A549 (cell line): ENCODE data around the gene NECTIN4. TPM values are rescaled to one million over a fixed set of nuclear protein-coding genes. Genes with fewer than 3 reads are reported as not detected.

Experiments
- ATAC-seq, 2 experiments: fragments of 200-7000 bp in 1 of 2; fragments of >200 bp in 1 of 2; cut with Nextera tagmentation in 1 of 2; cut with Tn5 transposase in 1 of 2; 3 replicates each; pipeline versions ENCODE4 v1.8.0 to v1.9.1; 2018 to 2020; ENCODE audit warnings: mild to moderate bottlenecking in 1 of 2, moderate library complexity in 1 of 2
- CTCF ChIA-PET: fragments of 300-600 bp; sonication (Branson Sonifier 250); formaldehyde crosslinking; extraction: SDS; loops from one replicate; lab custom pipeline; 2021; ENCODE audit warnings: antibody characterized with exemption, inconsistent platforms; lab: Yijun Ruan, JAX
- POLR2A ChIA-PET: fragments of 350-600 bp; formaldehyde crosslinking; extraction: SDS; loops from one replicate; lab custom pipeline; 2021; ENCODE audit warnings: antibody characterized with exemption, inconsistent platforms; lab: Yijun Ruan, JAX
- DNase-seq, 2 experiments: peaks; one replicate each; pipeline versions ENCODE4 v3.0.0 to v3.0.0-alpha.2; 2011 to 2016; ENCODE audit warnings: low read depth in 1 of 2, low spot score in 1 of 2
- FAIRE-seq: peaks from 2 replicates; lab custom pipeline; 2011; peaks lifted over from hg19 to GRCh38; lab: Jason Lieb, UNC
- H3K27ac ChIP-seq, 2 experiments: fragments of >200 bp; sonication (Bioruptor Twin); formaldehyde crosslinking; 3 replicates each; pipeline ENCODE4 v1.5.1; 2016 to 2017
- H3K4me1 ChIP-seq: fragments of >200 bp; sonication (Bioruptor Twin); formaldehyde crosslinking; 3 replicates; pipeline ENCODE4 v1.6.1; 2016
- H3K4me2 ChIP-seq: fragments of >200 bp; sonication (Bioruptor Twin); formaldehyde crosslinking; 3 replicates; pipeline ENCODE4 v1.6.1; 2016
- H3K4me3 ChIP-seq: fragments of >200 bp; sonication (Bioruptor Twin); formaldehyde crosslinking; 3 replicates; pipeline ENCODE4 v1.5.1; 2016
- H3K9me3 ChIP-seq: fragments of >200 bp; sonication (Bioruptor Twin); formaldehyde crosslinking; 3 replicates; pipeline ENCODE4 v1.6.1; 2016
- CBX2 ChIP-seq: fragments of 200-600 bp; sonication (generic); IDR thresholded peaks from 2 replicates; pipeline ENCODE4 v1.6.1; 2016; ENCODE audit warnings: low read depth, mild to moderate bottlenecking, borderline replicate concordance
- CBX8 ChIP-seq: fragments of 200-600 bp; sonication (generic); IDR thresholded peaks from 2 replicates; pipeline ENCODE4 v1.6.1; 2016
- CTCF ChIP-seq: fragments of >200 bp; sonication (Bioruptor Twin); formaldehyde crosslinking; IDR thresholded peaks from 3 replicates; pipeline ENCODE4 v1.5.1; 2016
- EHF ChIP-seq: fragments of 250-450 bp; sonication (Bioruptor Pico); IDR thresholded peaks from 2 replicates; pipeline ENCODE4 v1.5.0; 2020; ENCODE audit warnings: mild to moderate bottlenecking
- EHMT2 ChIP-seq: fragments of 200-600 bp; sonication (generic); IDR thresholded peaks from 2 replicates; pipeline ENCODE4 v1.6.1; 2016; ENCODE audit warnings: antibody characterized with exemption, low read depth, mild to moderate bottlenecking, moderate library complexity
- ELK1 ChIP-seq: fragments of 150-350 bp; IDR thresholded peaks from 2 replicates; pipeline ENCODE4 v1.6.1; 2014; ENCODE audit warnings: low read depth, mild to moderate bottlenecking, low read length
- FOSB ChIP-seq: fragments of 250-450 bp; sonication (Bioruptor Pico); IDR thresholded peaks from 2 replicates; pipeline ENCODE4 v1.5.0; 2020; ENCODE audit warnings: mild to moderate bottlenecking, moderate library complexity
- GATA3 ChIP-seq: IDR thresholded peaks from 2 replicates; pipeline ENCODE4 v1.6.1; 2012; ENCODE audit warnings: borderline replicate concordance
- HDAC2 ChIP-seq: fragments of 200-600 bp; sonication (generic); IDR thresholded peaks from 2 replicates; pipeline ENCODE4 v1.6.1; 2016
- HES2 ChIP-seq: fragments of >200 bp; sonication (Bioruptor Twin); formaldehyde crosslinking; IDR thresholded peaks from 2 replicates; pipeline ENCODE4 v1.6.1; 2016
- HOXA7 ChIP-seq: fragments of 250-450 bp; sonication (Bioruptor Pico); IDR thresholded peaks from 2 replicates; pipeline ENCODE4 v1.5.0; 2020; ENCODE audit warnings: mild to moderate bottlenecking, moderate library complexity
- KDM1A ChIP-seq: fragments of 200-600 bp; sonication (generic); IDR thresholded peaks from 2 replicates; pipeline ENCODE4 v1.6.1; 2016; ENCODE audit warnings: low read depth, mild to moderate bottlenecking
- KDM5A ChIP-seq: fragments of 200-600 bp; sonication (generic); IDR thresholded peaks from 2 replicates; pipeline ENCODE4 v1.6.1; 2016; ENCODE audit warnings: antibody characterized with exemption, mild to moderate bottlenecking
- NFE2L2 ChIP-seq: fragments of 150-350 bp; conservative IDR thresholded peaks from 2 replicates; pipeline ENCODE4 v1.6.1; 2014; ENCODE audit warnings: low read length
- NPAS2 ChIP-seq: fragments of 250-450 bp; sonication (Bioruptor Pico); IDR thresholded peaks from 2 replicates; pipeline ENCODE4 v1.8.0; 2022; ENCODE audit warnings: mild to moderate bottlenecking, moderate library complexity, borderline replicate concordance
- PHF8 ChIP-seq: fragments of 200-600 bp; sonication (generic); IDR thresholded peaks from 2 replicates; pipeline ENCODE4 v1.6.1; 2016; ENCODE audit warnings: low read depth, mild to moderate bottlenecking, antibody characterized with exemption, moderate library complexity, borderline replicate concordance
- POLR2A ChIP-seq: IDR thresholded peaks from 2 replicates; pipeline ENCODE4 v1.6.1; 2012; ENCODE audit warnings: mild to moderate bottlenecking, low read length
- POLR2AphosphoS2 ChIP-seq: conservative IDR thresholded peaks from 2 replicates; pipeline ENCODE4 v1.6.1; 2012; ENCODE audit warnings: low read length, improper control_type of control experiment, inconsistent platforms
- RARB ChIP-seq: fragments of 250-450 bp; sonication (Bioruptor Pico); IDR thresholded peaks from 2 replicates; pipeline ENCODE4 v1.8.0; 2021; ENCODE audit warnings: mild to moderate bottlenecking, moderate library complexity
- RCOR1 ChIP-seq: fragments of 150-350 bp; IDR thresholded peaks from 2 replicates; pipeline ENCODE4 v1.6.1; 2014; ENCODE audit warnings: antibody characterized with exemption, low read length, low read depth
- REST ChIP-seq: fragments of 200-600 bp; sonication (generic); IDR thresholded peaks from 2 replicates; pipeline ENCODE4 v1.6.1; 2016; ENCODE audit warnings: antibody characterized with exemption, mild to moderate bottlenecking, moderate library complexity
- RFX5 ChIP-seq: fragments of 450-650 bp; IDR thresholded peaks from 2 replicates; pipeline ENCODE4 v1.7.1; 2014; ENCODE audit warnings: antibody characterized with exemption, mild to moderate bottlenecking, moderate library complexity
- TFCP2L1 ChIP-seq: fragments of 250-450 bp; sonication (Bioruptor Pico); IDR thresholded peaks from 2 replicates; pipeline ENCODE4 v1.5.0; 2021; ENCODE audit warnings: mild to moderate bottlenecking
- ZC3H11A ChIP-seq: fragments of 450-650 bp; IDR thresholded peaks from 2 replicates; pipeline ENCODE4 v1.6.1; 2014; ENCODE audit warnings: antibody characterized with exemption, mild to moderate bottlenecking
- ZSCAN20 ChIP-seq: fragments of 250-450 bp; sonication (Bioruptor Pico); IDR thresholded peaks from 2 replicates; pipeline ENCODE4 v1.8.0; 2022; ENCODE audit warnings: mild to moderate bottlenecking, moderate library complexity
- WGBS: methylation state at CpG from one replicate; pipeline ENCODE4 v1.1.6; 2017; ENCODE audit errors: missing lambda C conversion rate; 5-methylcytosine and 5-hydroxymethylcytosine counted together
- polyA plus RNA-seq, 4 experiments: library from polyadenylated mRNA; depleted of rRNA in 3 of 4; stranded (reverse); fragments of >200 nt; fragmentation: RNase III in 1 of 4; extraction: RNeasy Plus Mini Kit Qiagen cat#74134 plus additional on column Dnase treatment in 1 of 4; gene quantifications; 2 replicates in 3 of 4; 3 replicates in 1 of 4; pipeline ENCODE4 v1.2.3, GENCODE V29; 2011 to 2017

The NECTIN4 gene
- polyA plus RNA-seq, 2 of the 4 experiments (the other 2 are of a cell fraction): 1.5 to 4.3 TPM

- no peak overlapping the region for H3K27ac ChIP-seq
- no peak for ATAC-seq
- no peak for FAIRE-seq
- H3K4me1 ChIP-seq: no peaks in the 10 kb centered on the region
- 85% methylated on average over 8 of the region's 10 CpGs for WGBS
- no peak overlapping the region for H3K4me2 ChIP-seq
- CTCF ChIA-PET: interaction anchor here (0.5 to 2.0 kb wide), 7 partner anchors 9 to 67 kb away, joined by 3 to 7 read pairs (median 4); partner anchors contain the start of genes KLHDC9, NIT1 and PFDN2
- TF ChIP-seq NFE2L2 (no peak), CBX8 (no peak), HES2 (no peak), GATA3 (no peak), CTCF (no peak), RFX5 (no peak), HDAC2 (no peak), CBX2 (no peak), POLR2A (no peak), ZC3H11A (no peak), FOSB (no peak), REST (no peak), TFCP2L1 (CRISPR knock-in tag) (no peak), PHF8 (no peak), POLR2AphosphoS2 (no peak), EHF (no peak), HOXA7 (CRISPR knock-in tag) (no peak), EHMT2 (no peak), KDM5A (no peak)
- H3K4me3 ChIP-seq: no peak overlapping the region
- POLR2A ChIA-PET: interaction anchor here (0.6 to 0.9 kb wide), 3 partner anchors 21 to 32 kb away, joined by 3 read pairs; partner anchors contain the start of gene F11R
- peaks cover 34% of the 10 kb centered on the region for H3K9me3 ChIP-seq
- no peak for DNase-seq
These were observed 38.1 kb downstream of the NECTIN4 start for GRCh38 chr1:161051219-161051618.

- Histone ChIP-seq H3K4me3 (no peak overlapping the region), H3K27ac (no peak overlapping the region), H3K4me2 (no peak overlapping the region), H3K4me1 (peaks cover 5% of the 10 kb centered on the region), H3K9me3 (peaks cover 34% of the 10 kb centered on the region)
- ChIA-PET POLR2A (interaction anchor here (0.8 kb wide), 1 partner anchor 9 kb away, joined by 4 read pairs; no protein-coding TSS in a partner anchor), CTCF (no interaction called here)
- TF ChIP-seq NPAS2 (CRISPR knock-in tag) (no peak), ELK1 (no peak), RARB (CRISPR knock-in tag) (no peak), ZC3H11A (no peak), ZSCAN20 (CRISPR knock-in tag) (no peak), POLR2A (no peak), KDM1A (no peak), RCOR1 (no peak)
- no peak for DNase-seq
- FAIRE-seq: no peak
- no peak for ATAC-seq
- WGBS: 81% methylated on average over 4 of the region's 5 CpGs
These were observed 40.2 kb downstream of the NECTIN4 start for GRCh38 chr1:161048949-161049722.
